ENCODE data around the gene PAXX. TPM values are rescaled to one million over a fixed set of nuclear protein-coding genes. Genes with fewer than 3 reads are reported as not detected.
A peak's percentile ranks its signal among the peaks of the same experiment; 100 is the strongest.

The PAXX gene
- total and polyA plus RNA-seq, 9 of the 15 experiments (the other 6 are each of a cell fraction or from before 2014, with no cell fraction given) = 1.2 to 175 (median 38.5) TPM

- TF ChIP-seq GTF3C2 (IDR thresholded peaks at IDR 0.05; ENCODE audit: borderline replicate concordance, extremely low read depth, insufficient read length) (no peak), ZNF212 (CRISPR knock-in tag; IDR thresholded peaks at IDR 0.05) (no peak), MEIS2 (IDR thresholded peaks at IDR 0.05; ENCODE audit: partially characterized antibody) (no peak), TCF7L2 (IDR thresholded peaks at IDR 0.05; ENCODE audit: low read depth, low read length) (no peak), PHF8 (IDR thresholded peaks at IDR 0.05; ENCODE audit: borderline replicate concordance, low read length) (no peak)
These were observed 19.9 kb upstream of the PAXX start (continued) for GRCh38 chr9:136972335-136972734.

- Histone ChIP-seq H3K9me1 (ENCODE audit: control insufficient read depth, insufficient read depth, low read length) (no peaks in the 10 kb centered on the region), H3K79me2 (ENCODE audit: control insufficient read depth, insufficient read depth, low read length) (no peaks in the 10 kb centered on the region), H3K27ac (ENCODE audit: extremely low read depth, low read depth, low read length) (no peak overlapping the region), H3K9ac (ENCODE audit: insufficient read depth in 1 of 2, low read depth in 2 of 2, low read length in 2 of 2) (peak overlapping the region in 1 of 2 experiments; percentile 73; a peak in 2 of 4 replicates), H3K27me3 (ENCODE audit: control insufficient read depth in 2 of 2, insufficient read depth in 2 of 2, low read length in 2 of 2) (no peaks in the 10 kb centered on the region), H3K4me1 (replicated peaks in 1 of 2; ENCODE audit: control insufficient read depth in 2 of 2, insufficient read depth in 2 of 2, low read length in 2 of 2) (peaks cover 0 to 91% of the 10 kb centered on the region in 2 experiments; a peak in 2 of 5 replicates), H3K4me2 (ENCODE audit: insufficient read depth, low read length) (no peak overlapping the region), H4K20me1 (replicated peaks; ENCODE audit: control insufficient read depth, insufficient read depth, low read length) (no peaks in the 10 kb centered on the region), H2AFZ (ENCODE audit: low read depth, low read length) (no peak overlapping the region), H3K9me3 (replicated peaks; ENCODE audit: control insufficient read depth, insufficient read depth, low read depth, low read length) (no peaks in the 10 kb centered on the region), H3K36me3 (ENCODE audit: control insufficient read depth, insufficient read depth, low read length) (no peaks in the 10 kb centered on the region), H3K4me3 (no peak overlapping the region)
- TF ChIP-seq ETS2 (tag; IDR thresholded peaks at IDR 0.05; ENCODE audit: borderline replicate concordance, poor library complexity, severe bottlenecking) = no peak
- no peak for TF ChIP-seq TAF1 (IDR thresholded peaks at IDR 0.05; ENCODE audit: control insufficient read depth, extremely low read depth, insufficient read depth, low read length, severe bottlenecking)
- TF ChIP-seq CREB3 (tag; conservative IDR thresholded peaks at IDR 0.05; ENCODE audit: low read depth) = no peak
- TF ChIP-seq TOE1 (IDR thresholded peaks at IDR 0.05; ENCODE audit: borderline replicate concordance) = no peak
- TF ChIP-seq TOE1 (CRISPR knock-in tag; IDR thresholded peaks at IDR 0.05; ENCODE audit: borderline replicate concordance, low read depth) = no peak
- TF ChIP-seq POLR2AphosphoS5 (IDR thresholded peaks at IDR 0.05; ENCODE audit: control insufficient read depth, insufficient read depth, low read depth, low read length) = no peak
- TF ChIP-seq TRIM25 (IDR thresholded peaks at IDR 0.05; ENCODE audit: borderline replicate concordance) = no peak
- no peak for TF ChIP-seq CC2D1A (IDR thresholded peaks at IDR 0.05)
- WGBS (ENCODE audit: insufficient coverage, low coverage, missing lambda C conversion rate) = 44% methylated on average over 11 of the region's 13 CpGs
- ChIA-PET POLR2A (no interaction called here), CTCF (ENCODE audit: low intra/inter-chr PET ratio) (no interaction called here)
- DNase-seq (ENCODE audit: extremely low read depth in 1 of 4, low spot score in 3 of 4) (no peak), ATAC-seq (no peak), FAIRE-seq (no peak)
- in situ Hi-C loops (cut with MboI) = no loop called here
- no TSS peak for BruUV-seq (replicated peaks)
- intact Hi-C loops (cut with micrococcal nuclease) = no loop called here
These were observed 19.5 kb upstream of the PAXX start for GRCh38 chr9:136972743-136973142.

Data from K562 (cell line).